Measurements from ENCODE around the gene ACAT2. TPM values are rescaled to one million over a fixed set of nuclear protein-coding genes. Genes with fewer than 3 reads are reported as not detected.
A peak's percentile ranks its signal among the peaks of the same experiment; 100 is the strongest.

The ACAT2 gene
- polyA plus RNA-seq, 3 donors: 3.6 to 24.4 (median 19.5) TPM

DNA sequence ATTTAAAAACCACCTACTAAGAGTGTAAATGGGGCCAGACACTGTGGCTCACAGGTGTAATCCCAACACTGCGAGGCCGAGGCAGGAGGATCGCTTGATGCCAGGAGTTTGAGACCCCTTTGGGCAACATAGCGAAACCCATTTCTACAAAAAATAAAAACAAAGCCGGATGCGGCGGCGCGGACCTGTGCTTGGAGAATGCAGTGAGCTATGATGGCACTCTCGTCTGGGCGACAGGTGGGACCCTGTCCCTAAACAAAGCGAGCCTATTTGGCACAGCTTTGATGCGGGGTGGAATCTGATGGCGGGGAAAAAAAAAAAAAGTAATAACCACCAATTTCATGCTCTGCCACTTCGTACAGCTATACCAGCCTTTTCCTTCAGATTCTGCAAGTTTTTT, 26.4 kb downstream of the ACAT2 start:
- Histone ChIP-seq H3K9me3 (replicated peaks in 1 of 2; ENCODE audit: control insufficient read depth in 1 of 2, insufficient read depth in 1 of 2, low read length in 2 of 2) (no peaks in the 10 kb centered on the region), H3K27ac (ENCODE audit: low read depth in 1 of 2, low read length in 2 of 2) (peak overlapping the region in 1 of 2 donors; percentile 85), H3K36me3 (replicated peaks in 1 of 2; ENCODE audit: control insufficient read depth in 1 of 2, insufficient read depth in 2 of 2, low read length in 2 of 2) (peaks cover 44 to 60% of the 10 kb centered on the region in 2 donors), H3K9ac (ENCODE audit: insufficient read depth, low read length, poor library complexity, severe bottlenecking) (peak overlapping the region; percentile 83), H4K20me1 (ENCODE audit: insufficient read depth, low read length) (peaks cover 69% of the 10 kb centered on the region), H3K27me3 (ENCODE audit: control insufficient read depth in 2 of 2, insufficient read depth in 2 of 2, low read length in 2 of 2) (no peaks in the 10 kb centered on the region), H3K4me3 (replicated peaks in 1 of 3; ENCODE audit: low read depth in 2 of 3, low read length in 3 of 3) (peak overlapping the region; percentile 79 to 94 (median 91)), H3K4me2 (replicated peaks; ENCODE audit: extremely low read depth, low read length, poor library complexity, severe bottlenecking) (peak overlapping the region; percentile 88), H3K79me2 (ENCODE audit: insufficient read depth, low read length) (peaks cover 90% of the 10 kb centered on the region), H3K4me1 (ENCODE audit: control insufficient read depth in 1 of 2, insufficient read depth in 2 of 2, low read length in 2 of 2) (peaks cover 28 to 38% of the 10 kb centered on the region in 2 donors), H2AFZ (ENCODE audit: insufficient read depth, low read depth, low read length, poor library complexity, severe bottlenecking) (peak overlapping the region; percentile 96)
- WGBS (ENCODE audit: insufficient coverage): 60% methylated on average over 8 of the region's 15 CpGs
- H3K4me1 Mint-ChIP-seq: peaks cover 32% of the 10 kb centered on the region
- intact Hi-C loops (cut with micrococcal nuclease): loop anchor here (5.0 kb wide), 3 partner anchors 36 to 96 kb away; partner anchors contain the start of gene SOD2 (in 1 of the 2)
- peak overlapping the region; percentile 94 to 97 for H3K4me3 Mint-ChIP-seq
- peak overlapping the region in 6 of 7 donors; percentile 58 to 95 (median 86) for H3K27ac Mint-ChIP-seq
- H3K9me3 Mint-ChIP-seq: no peaks in the 10 kb centered on the region
- DNase-seq: no peak
- TF ChIP-seq CTCF (IDR thresholded peaks at IDR 0.05): no peak
- peaks cover 0 to 1% (median 0%) of the 10 kb centered on the region in 3 donors for H3K27me3 Mint-ChIP-seq (ENCODE audit: low read depth in 3 of 3)
- H3K36me3 Mint-ChIP-seq: peaks cover 46 to 54% of the 10 kb centered on the region in 2 donors

GRCh38 chr6:159788753-159789376, 27.0 kb downstream of the ACAT2 start:
- H3K4me1 Mint-ChIP-seq: peaks cover 32% of the 10 kb centered on the region
- no peak for TF ChIP-seq CTCF (IDR thresholded peaks at IDR 0.05)

More at GRCh38 chr6:159788753-159789376, 27.0 kb downstream of the ACAT2 start:
- WGBS (ENCODE audit: insufficient coverage): under 1% methylated on average over 60 of the region's 60 CpGs
- H3K9me3 ChIP-seq (replicated peaks in 1 of 2; ENCODE audit: control insufficient read depth in 1 of 2, insufficient read depth in 1 of 2, low read length in 2 of 2): no peaks in the 10 kb centered on the region
- H3K79me2 ChIP-seq (ENCODE audit: insufficient read depth, low read length): peaks cover 90% of the 10 kb centered on the region
- H3K9ac ChIP-seq (ENCODE audit: insufficient read depth, low read length, poor library complexity, severe bottlenecking): peak overlapping the region; percentile 83
- H3K36me3 ChIP-seq (replicated peaks in 1 of 2; ENCODE audit: control insufficient read depth in 1 of 2, insufficient read depth in 2 of 2, low read length in 2 of 2): peaks cover 42 to 60% of the 10 kb centered on the region in 2 donors
- Mint-ChIP-seq H3K27me3 (ENCODE audit: low read depth in 3 of 3) (peaks cover 0 to 1% (median 0%) of the 10 kb centered on the region in 3 donors), H3K9me3 (no peaks in the 10 kb centered on the region), H3K27ac (peak overlapping the region; percentile 85 to 98 (median 96)), H3K4me3 (peak overlapping the region; percentile 94 to 97), H3K36me3 (peaks cover 43 to 54% of the 10 kb centered on the region in 2 donors)
- H3K4me1 ChIP-seq (ENCODE audit: control insufficient read depth in 1 of 2, insufficient read depth in 2 of 2, low read length in 2 of 2): peaks cover 28 to 38% of the 10 kb centered on the region in 2 donors
- peak overlapping the region; percentile 79 to 94 (median 91) for H3K4me3 ChIP-seq (replicated peaks in 1 of 3; ENCODE audit: low read depth in 2 of 3, low read length in 3 of 3)
- peak overlapping the region; percentile 88 for H3K4me2 ChIP-seq (replicated peaks; ENCODE audit: extremely low read depth, low read length, poor library complexity, severe bottlenecking)
- no peaks in the 10 kb centered on the region for H3K27me3 ChIP-seq (ENCODE audit: control insufficient read depth in 2 of 2, insufficient read depth in 2 of 2, low read length in 2 of 2)
- peak overlapping the region; percentile 96 for H2AFZ ChIP-seq (ENCODE audit: insufficient read depth, low read depth, low read length, poor library complexity, severe bottlenecking)
- peaks cover 65% of the 10 kb centered on the region for H4K20me1 ChIP-seq (ENCODE audit: insufficient read depth, low read length)
- DNase-seq: peak; percentile 10 to 20 (median 17)
- peak overlapping the region; percentile 85 to 97 for H3K27ac ChIP-seq (ENCODE audit: low read depth in 1 of 2, low read length in 2 of 2)
- intact Hi-C loops (cut with micrococcal nuclease): loop anchor here (5.0 kb wide), 3 partner anchors 37 to 97 kb away; partner anchors contain the start of gene SOD2 (in 1 of the 2)
